ENCODE results near the gene PPFIBP2. TPM values are rescaled to one million over a fixed set of nuclear protein-coding genes. Genes with fewer than 3 reads are reported as not detected.

PPFIBP2 gene
- total RNA-seq, 4 donors from 2014 or later = 8.0 to 26.5 (median 11.3) TPM

DNA sequence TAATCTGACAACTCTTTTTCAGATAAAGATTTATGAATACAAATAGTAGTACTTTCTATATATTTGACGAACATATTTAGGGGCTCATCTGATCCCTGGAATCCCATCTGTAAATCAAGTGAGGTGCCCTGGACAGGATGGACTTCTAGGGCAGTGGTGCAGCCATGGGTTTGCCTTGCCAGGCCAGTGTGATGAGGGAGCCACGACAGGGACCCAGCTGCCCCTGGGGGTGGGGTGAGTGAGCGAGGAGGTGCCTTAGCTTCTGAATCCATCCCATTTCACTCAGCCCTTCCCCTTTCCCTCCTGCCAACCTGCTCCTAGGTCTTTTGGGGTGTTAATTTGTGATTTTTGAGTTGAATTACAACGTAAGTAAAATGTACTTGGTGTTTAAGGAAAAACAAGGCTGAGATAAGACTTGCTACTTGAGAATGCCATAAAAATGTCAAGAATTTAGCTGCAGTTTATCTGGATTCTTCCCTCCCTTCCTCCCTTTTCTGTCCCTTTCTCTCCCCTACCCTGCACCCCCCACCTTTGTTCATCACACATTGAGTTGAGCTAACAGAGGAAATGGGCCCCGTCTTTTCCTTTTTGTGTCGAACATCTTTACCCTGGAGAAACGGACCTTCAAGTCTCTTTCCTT is 60.8 kb downstream of the PPFIBP2 start:
- Histone ChIP-seq H3K36me3 (no peaks in the 10 kb centered on the region), H3K9me3 (no peaks in the 10 kb centered on the region), H3K4me3 (no peak overlapping the region), H3K4me1 (peaks cover 0 to 60% (median 17%) of the 10 kb centered on the region in 3 donors), H3K27me3 (peaks cover 23% of the 10 kb centered on the region), H3K27ac (peak overlapping the region in 2 of 4 donors; percentile 4 to 80)
- TF ChIP-seq, protein P1, sequence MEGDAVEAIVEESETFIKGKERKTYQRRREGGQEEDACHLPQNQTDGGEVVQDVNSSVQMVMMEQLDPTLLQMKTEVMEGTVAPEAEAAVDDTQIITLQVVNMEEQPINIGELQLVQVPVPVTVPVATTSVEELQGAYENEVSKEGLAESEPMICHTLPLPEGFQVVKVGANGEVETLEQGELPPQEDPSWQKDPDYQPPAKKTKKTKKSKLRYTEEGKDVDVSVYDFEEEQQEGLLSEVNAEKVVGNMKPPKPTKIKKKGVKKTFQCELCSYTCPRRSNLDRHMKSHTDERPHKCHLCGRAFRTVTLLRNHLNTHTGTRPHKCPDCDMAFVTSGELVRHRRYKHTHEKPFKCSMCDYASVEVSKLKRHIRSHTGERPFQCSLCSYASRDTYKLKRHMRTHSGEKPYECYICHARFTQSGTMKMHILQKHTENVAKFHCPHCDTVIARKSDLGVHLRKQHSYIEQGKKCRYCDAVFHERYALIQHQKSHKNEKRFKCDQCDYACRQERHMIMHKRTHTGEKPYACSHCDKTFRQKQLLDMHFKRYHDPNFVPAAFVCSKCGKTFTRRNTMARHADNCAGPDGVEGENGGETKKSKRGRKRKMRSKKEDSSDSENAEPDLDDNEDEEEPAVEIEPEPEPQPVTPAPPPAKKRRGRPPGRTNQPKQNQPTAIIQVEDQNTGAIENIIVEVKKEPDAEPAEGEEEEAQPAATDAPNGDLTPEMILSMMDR (IDR thresholded peaks at IDR 0.05) = no peak
- no peak for TF ChIP-seq POLR2AphosphoS5 (IDR thresholded peaks at IDR 0.05)
- TF ChIP-seq POLR2A (IDR thresholded peaks at IDR 0.05) = no peak
- TF ChIP-seq EP300 (IDR thresholded peaks at IDR 0.05) = no peak
- WGBS, 2 donors (ENCODE audit: low coverage in 1 of 2) = 57 to 81% methylated on average over 3 of the region's 7 CpGs
- ATAC-seq = no peak

DNA sequence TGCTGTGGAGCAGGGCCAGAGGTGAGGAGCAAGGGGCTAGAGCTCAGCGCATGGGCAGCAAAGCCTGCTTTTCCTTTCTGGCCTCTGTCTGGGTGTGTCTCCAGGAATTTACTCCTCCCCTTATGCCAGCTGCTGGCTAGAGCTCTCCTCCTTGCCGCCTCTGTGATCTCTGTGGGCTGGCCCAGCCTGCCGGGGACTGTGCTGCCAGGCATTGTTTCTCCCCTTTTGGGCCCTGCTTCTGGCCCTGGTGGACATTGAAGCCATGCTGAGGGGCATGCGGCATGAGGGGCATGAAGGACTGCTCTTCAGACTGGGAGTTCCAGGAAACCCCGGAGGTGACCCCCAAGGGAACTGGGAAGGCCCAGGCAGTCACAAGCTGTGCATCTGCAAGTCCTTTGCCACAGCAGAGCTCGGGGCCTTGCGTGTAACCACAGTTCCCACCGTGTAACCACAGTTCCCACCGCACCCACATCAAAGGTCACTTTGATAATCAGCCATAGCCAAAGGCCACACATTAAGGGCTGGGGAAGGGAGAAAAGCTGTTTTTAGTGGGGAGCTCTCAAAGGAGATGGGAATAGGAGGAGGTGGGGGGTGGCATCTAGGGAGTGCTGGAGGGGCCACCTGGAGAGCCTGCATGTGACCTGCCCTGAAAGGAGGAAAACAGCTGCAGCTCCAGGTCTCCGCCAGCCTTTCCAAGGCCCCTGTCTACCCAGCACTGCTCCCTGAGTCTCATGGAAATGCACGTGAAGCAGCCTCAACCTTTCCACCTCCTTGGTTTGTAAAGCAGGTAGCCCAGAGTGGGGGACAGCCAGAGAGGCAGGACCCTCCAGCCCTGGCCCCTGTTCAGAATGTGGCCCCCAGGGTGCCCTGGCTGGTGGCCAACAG is 62.3 kb downstream of the PPFIBP2 start:
- TF ChIP-seq EP300 (IDR thresholded peaks at IDR 0.05) = no peak
- TF ChIP-seq, protein P1 (IDR thresholded peaks at IDR 0.05) = no peak
- no peak for TF ChIP-seq POLR2AphosphoS5 (IDR thresholded peaks at IDR 0.05)
- TF ChIP-seq POLR2A (IDR thresholded peaks at IDR 0.05) = no peak

DNA sequence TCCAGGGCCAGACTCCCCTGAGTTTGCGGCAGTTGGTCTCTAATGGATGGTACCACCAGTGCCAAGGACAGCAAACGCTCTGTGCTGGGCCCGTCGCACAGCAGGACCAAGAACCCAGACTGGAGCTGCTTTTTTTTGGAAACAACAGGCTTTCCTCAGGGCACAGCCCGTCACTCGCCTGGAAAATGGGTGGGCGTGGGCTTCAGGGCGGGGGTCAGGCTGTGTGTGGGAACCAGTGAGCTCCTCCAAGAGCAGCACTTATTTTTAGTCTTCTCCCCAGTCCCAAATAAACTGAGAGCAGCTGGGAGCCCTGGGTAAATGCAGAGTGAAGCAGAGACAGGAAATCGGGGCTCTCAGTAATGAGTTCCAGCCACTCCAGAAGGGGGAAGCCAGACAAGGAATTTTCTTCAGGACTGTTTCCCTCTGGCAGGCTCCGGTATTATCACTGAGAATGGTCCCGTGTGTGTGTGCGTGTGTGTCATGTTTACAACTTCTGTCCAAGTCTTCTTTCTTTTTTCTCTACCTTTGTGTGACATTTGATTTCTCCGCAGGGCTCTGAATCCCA is 63.0 kb downstream of the PPFIBP2 start:
- H3K4me3 ChIP-seq = peak overlapping the region; percentile 7 to 38
- ATAC-seq = peak; percentile 41
- WGBS, 2 donors (ENCODE audit: low coverage in 1 of 2) = 7 to 20% methylated on average over 4 of the region's 13 CpGs

More for the DNA sequence above, 62.3 kb downstream of the PPFIBP2 start:
- Histone ChIP-seq H3K9me3 (no peaks in the 10 kb centered on the region), H3K4me1 (peaks cover 0 to 72% (median 24%) of the 10 kb centered on the region in 3 donors), H3K36me3 (no peaks in the 10 kb centered on the region), H3K27ac (peak overlapping the region; percentile 7 to 80 (median 72)), H3K27me3 (peaks cover 30% of the 10 kb centered on the region), H3K4me3 (peak overlapping the region in 1 of 2 donors; percentile 38)
- whole genome bisulfite sequencing, 2 donors (ENCODE audit: low coverage in 1 of 2) = 79 to 90% methylated on average over 2 to 5 of the region's 11 CpGs
- ATAC-seq = no peak

DNA sequence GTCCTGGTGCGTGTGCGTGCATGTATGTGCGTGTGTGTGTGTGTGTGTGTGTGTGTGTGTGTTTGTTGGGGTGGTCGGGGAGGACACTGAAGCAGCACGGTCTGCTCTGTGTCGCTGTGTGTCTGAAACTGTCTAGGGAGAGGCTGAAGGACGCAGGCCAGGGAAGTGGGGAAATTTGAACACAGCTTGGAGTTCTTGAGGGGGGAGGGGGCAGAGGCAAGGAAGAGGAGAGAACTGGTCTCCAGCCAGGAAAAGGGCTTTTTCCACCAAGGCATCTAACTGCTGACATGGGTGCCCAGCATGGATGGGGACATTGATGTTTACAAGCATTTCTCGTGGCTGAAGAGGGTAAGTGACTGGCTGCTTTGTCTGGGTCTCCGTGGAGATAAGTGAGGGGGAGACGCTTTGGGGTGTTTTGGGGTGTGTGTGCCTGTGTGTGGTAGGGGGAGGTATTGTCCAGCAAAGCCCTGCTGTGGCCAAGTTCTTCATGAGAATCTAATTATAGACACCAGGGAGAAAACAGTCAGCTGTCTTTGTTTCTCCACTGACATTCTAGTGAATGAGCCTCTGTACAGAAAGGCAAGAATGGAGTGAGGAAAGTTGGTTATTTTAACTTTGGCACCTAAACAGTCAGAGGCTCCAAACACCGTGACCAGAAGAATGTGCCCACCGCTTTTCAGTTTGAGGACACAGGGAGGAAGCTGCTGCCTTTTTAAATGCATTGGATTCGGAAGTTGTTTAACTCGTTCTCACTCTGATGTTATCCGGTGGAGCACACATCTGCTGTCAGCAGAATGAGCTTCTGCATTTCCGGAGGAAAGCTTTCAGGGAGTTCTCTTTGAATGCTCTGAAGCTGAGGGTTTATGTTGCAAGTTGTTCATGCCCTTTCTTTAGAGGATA is 63.7 kb downstream of the PPFIBP2 start:
- H3K4me3 ChIP-seq = peak overlapping the region; percentile 7 to 38
- ATAC-seq = peak; percentile 64
- peaks cover 30% of the 10 kb centered on the region for H3K27me3 ChIP-seq
- TF ChIP-seq EP300 (IDR thresholded peaks at IDR 0.05) (no peak), POLR2A (IDR thresholded peaks at IDR 0.05) (no peak), POLR2AphosphoS5 (IDR thresholded peaks at IDR 0.05) (no peak)
- TF ChIP-seq, protein P1 (IDR thresholded peaks at IDR 0.05) = no peak
- WGBS, 2 donors (ENCODE audit: low coverage in 1 of 2) = 2 to 14% methylated on average over 8 to 9 of the region's 16 CpGs
- H3K27ac ChIP-seq = peak overlapping the region; percentile 7 to 80 (median 72)
- no peaks in the 10 kb centered on the region for H3K36me3 ChIP-seq
- H3K4me1 ChIP-seq = peaks cover 0 to 72% (median 24%) of the 10 kb centered on the region in 3 donors
- H3K9me3 ChIP-seq = no peaks in the 10 kb centered on the region

More for the DNA sequence above, 63.0 kb downstream of the PPFIBP2 start:
- no peaks in the 10 kb centered on the region for H3K36me3 ChIP-seq
- TF ChIP-seq POLR2AphosphoS5 (IDR thresholded peaks at IDR 0.05) = no peak
- TF ChIP-seq, protein P1 (IDR thresholded peaks at IDR 0.05) = peak in 1 of 4 experiments; percentile 7
- peaks cover 0 to 72% (median 24%) of the 10 kb centered on the region in 3 donors for H3K4me1 ChIP-seq
- H3K27me3 ChIP-seq = peaks cover 30% of the 10 kb centered on the region
- H3K9me3 ChIP-seq = no peaks in the 10 kb centered on the region
- H3K27ac ChIP-seq = peak overlapping the region; percentile 7 to 80 (median 72)
